Lower leg skin (tissue), 3 donors: Measurements from ENCODE around the gene ROR1.

Experiments used
- CTCF ChIP-seq, 3 donors: fragments of 450-650 bp; IDR thresholded peaks; one replicate each; pipeline ENCODE4 v1.5.1; 2016; ENCODE audit warnings: antibody characterized with exemption in 3 of 3, mild to moderate bottlenecking in 3 of 3, moderate library complexity in 2 of 3
- POLR2A ChIP-seq, 2 donors: fragments of 450-650 bp; IDR thresholded peaks; one replicate each; pipeline ENCODE4 v1.6.1; 2016 to 2017; ENCODE audit warnings: antibody characterized with exemption in 2 of 2, mild to moderate bottlenecking in 1 of 2, moderate library complexity in 1 of 2

- TF ChIP-seq CTCF (IDR thresholded peaks at IDR 0.05), result no peak
- TF ChIP-seq POLR2A (IDR thresholded peaks at IDR 0.05), result no peak
Observed at GRCh38 chr1:64175639-64176038, 401.8 kb downstream of the ROR1 start.
